Measurements from ENCODE around the gene DDX31.

DDX31 gene

DNA sequence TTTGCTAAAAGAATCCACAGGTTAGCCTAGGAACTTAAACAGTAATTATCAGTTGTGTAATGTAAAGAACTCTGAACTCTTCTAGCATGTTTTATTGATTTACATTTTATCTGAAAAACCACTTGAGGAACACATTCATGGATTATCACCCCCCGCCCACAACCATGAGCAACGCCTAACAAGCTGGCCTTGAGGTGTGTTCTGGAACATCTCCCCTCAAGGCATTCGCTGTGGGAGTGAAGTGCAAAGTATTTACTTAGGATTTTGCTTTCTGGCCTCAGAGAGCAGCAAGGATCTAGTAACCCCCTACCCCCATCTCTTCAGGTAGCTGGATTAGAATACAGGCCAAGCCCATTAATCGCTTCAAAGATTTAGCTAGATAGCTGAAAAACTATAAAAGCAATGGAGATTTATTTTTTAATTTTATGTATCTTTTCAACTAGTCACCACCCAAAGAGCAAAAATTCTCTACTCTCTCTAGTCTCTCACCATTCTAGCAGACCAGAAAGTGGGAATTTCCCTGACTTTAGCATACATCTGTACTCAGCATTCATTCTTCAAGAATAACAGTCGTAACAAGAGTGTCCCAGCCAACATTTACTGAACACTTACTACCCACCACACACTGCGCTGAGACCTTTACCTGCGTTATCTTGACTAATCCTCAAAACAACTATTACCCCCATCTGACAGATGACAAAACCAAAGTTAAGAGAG is 37.2 kb downstream of the DDX31 start:
- DNase-seq = no peak

DNA sequence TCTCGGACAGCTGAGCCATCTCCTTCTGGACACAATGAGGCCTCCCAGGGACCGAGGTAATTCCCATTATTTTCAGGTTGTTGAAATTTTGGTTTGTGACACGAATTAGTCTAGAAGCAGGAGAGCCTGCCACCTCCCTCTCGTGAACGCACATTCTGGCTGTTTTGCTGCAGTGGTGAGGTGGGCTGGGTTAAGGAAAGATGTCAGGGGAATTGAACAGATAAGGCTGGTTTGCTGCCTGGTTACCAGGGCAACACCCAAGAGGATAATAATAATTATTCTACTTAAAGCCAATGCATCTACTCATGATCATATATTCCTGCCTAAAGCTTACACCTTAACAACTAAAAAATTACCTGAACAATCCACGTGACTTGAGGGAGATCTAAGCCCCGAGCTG is 38.1 kb downstream of the DDX31 start:
- DNase-seq = no peak

DNA sequence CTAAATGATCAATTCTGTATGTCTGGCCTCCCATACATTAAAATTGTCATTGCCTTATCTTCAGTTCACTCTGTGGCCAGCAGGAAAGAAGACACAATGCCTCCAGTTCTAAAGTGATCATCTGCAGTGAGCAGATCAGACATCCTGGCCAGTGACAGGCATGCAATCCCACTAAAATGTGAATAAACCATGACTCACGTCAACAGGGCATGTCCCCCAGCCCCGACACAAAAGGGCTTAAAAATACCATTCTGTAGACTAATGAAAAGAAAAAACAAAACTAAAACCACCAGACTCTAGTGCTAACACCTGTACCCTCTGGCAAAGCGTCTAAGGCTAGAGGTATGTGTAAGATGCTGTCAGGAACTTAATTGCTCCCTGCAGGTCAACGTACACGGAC is 38.5 kb downstream of the DDX31 start:
- DNase-seq = no peak

DNA sequence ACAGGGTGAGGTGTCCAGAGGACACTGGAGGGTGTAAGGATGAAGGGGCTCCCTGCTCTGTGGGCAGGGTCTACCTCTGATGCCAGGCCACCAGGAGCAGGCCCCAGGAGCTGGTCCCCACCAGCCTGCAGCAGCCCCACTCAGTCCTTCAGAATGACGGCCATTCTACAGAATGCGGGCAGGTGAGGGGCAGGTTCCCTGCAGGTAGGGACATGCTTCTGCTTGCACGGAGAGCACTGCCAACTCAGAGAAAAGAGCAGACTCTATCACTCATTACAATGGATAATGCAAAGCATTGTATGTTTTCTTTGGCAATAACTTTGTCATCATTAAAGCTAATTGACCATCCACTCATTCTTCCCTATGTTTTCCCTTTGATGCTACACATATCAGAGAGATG is 39.0 kb downstream of the DDX31 start:
- DNase-seq = no peak

DNA sequence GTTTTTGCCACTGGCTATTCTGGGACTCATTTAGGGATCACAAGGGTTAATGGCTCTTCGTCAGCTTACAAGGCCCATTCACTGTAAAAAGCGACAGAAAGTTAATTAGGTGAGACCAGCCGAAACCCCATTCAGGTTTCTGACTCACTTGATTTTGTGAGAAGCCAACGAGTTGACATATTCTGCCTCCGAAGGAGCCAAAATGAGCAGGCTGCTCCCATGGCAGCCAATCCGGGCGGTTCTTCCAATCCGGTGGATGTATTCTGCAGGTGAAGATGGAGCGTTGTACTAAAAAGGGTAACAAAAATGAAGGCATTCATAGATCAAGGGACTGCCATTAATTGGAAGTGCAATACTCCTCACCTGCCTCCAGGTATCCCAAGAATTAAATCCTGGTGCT is 39.7 kb downstream of the DDX31 start:
- DNase-seq = no peak

DNA sequence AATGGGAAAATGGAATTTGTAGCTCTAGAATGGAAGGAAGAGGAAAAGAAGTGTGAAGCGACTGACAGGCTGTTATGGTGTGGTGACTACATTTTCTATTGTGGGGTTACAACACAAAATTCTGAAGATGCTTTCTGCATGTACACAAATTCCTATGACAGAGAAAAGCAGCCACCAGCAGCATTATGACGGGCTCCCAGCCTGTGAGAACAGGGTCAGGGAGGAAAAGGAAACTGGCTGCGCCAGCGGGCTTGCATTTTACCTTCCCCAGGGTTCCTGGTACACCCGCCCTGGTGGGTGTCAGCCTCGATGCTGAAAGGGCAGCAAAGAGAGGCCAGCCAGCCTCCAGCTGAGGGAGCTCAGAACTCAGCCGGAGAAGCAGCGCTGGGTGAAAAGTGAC is 41.0 kb downstream of the DDX31 start:
- no peak for DNase-seq

DNA sequence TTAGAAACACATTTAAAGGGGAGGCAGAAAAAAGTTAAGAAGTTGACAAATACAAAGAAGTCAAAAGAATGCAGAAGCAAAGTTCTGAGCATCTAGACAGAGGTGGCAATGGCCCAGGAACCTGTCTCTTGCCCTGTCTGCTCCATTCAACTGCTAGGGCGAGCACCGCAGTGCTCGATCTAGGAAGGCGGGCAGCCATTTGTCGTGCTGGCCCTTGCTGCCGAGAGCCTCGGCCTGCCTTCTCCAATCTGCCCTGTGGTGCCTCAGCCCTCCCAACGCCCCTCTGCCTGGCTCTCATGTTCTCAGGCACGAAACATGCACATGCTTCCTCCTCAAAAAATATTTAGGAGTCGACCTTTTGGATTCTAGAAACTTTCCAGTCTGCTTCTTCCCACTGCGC is 42.2 kb downstream of the DDX31 start:
- no peak for DNase-seq

DNA sequence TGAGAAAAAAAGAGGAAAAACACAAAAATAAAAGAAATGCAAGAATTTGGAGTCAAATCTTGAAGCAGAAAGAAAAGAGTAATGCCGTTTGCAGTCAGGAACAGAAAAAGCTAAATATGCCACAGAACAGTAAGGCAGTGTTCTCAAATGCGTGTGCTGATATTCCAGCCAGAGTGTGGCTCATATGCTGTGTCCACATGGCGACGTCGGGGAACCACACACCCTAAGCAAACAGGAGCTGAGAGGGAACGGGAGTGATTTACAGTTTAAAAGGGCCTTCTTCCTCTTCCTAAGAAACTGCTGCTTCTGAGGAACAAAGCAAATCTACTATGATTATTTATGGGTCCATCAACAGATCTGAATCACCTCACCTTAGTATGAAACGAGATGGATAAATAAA is 42.7 kb downstream of the DDX31 start:
- DNase-seq = no peak

DNA sequence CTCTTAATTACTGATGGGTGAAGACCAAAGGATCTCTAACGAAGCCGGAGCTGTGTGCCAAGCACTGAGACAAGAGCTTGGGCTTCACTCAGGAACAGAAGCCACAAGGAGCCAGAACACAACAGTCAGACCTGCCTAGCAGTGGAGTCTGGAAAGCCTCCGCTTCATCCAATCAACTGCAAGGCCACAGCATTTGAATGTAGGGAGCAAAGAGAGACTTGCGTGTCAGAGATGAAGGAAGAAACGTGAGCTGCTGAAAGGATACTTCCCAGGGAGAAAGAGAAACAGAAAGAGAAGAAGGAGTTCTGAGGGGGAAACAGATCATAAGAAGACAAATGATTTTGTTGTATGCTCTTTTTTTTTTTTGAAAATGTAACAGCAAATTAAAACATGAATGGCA is 43.5 kb downstream of the DDX31 start:
- no peak for DNase-seq

DNA sequence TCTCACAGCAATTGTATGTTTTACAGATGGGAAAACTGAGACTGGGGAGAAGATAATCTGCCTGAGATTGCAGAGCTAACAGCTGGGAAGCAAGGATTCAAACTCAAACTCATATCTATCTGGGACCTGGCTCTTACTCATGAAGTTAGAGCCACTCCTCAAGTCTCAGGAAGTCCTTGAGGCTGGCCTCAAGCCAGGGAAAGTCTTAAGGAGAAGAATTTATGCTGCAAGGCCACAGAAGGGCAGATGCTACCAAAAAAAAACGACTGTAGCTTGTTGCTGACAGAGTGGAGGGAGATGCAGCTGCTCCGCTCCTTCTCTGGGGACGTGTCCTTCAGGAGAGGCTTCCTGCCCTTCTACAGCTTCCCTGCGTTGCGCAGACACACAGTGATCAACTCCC is 47.6 kb downstream of the DDX31 start:
- no peak for DNase-seq

DNA sequence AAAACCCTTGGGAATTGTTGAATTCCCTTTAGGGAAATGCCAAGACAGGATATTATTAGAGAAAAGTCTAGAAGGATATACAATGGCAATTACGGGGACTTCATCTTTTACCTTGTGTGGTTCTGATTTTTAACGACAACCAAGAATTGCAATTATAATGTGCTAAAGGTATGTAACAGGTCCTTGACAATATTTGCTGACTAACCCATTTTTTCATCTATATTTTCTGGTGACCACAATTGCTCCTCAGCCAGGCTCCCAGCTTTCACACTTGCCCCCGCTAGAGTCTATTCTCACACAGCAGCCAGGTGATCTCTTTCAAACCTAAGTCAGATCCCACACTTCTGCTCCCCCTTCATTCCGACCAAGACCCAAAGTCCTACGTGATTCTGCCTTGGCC is 53.1 kb downstream of the DDX31 start:
- DNase-seq = no peak

DNA sequence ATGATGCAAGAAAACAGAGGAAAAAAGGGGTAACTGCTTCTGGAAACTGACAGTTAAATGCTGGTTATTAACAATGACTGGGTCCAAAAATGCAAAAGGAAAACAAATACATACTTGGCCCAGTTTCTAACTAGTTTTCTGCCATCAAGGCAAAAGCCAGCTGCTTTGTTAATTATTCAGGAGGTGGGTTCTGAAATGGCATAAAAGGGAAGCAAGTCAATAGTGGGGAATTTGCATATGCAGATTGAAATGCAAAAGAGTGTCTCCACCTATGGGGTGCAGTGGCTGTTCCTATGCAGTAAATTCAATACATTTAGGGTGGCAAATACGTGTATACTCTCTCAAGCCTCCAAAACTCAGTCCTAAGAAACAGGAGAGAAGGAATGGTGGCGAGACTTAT is 54.0 kb downstream of the DDX31 start:
- no peak for DNase-seq

DNA sequence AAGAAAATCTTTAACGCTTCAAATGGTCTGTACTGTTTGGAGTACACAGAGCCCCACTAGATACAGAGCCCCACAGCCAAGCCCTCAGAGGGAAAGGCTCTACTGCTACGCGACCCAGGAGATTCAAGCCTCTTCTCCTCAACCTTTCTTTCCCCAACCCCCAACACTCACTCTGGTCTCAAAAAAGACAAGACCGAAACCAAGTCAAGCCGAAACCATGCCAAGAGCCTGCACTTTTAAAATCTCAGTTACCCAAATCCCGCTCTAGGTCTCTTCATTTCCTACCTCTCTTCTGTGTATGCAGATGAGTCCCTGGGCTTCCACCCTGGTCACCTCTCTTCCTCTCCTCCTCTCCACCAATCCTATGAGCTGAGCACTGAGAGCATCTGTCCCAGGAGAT is 55.5 kb downstream of the DDX31 start:
- no peak for DNase-seq

DNA sequence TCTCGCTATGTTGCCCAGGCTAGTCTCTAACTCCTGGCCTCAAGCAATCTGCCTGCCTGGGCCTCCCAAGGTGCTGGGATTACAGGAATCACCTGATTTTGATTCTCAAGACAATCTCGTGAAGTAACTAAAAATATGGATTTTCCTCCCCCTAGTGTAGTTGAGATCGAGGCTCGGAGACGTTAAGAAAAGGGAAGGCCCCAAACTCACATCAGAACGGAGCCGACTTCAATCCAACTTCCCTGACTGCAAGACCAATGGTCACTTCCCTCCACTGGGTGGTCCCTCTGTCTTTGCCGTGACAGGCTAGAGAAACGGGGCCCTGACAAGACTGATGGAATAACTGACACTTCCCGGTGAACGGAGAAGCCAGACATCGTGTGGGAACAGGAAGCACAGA is 59.1 kb downstream of the DDX31 start:
- DNase-seq = no peak

DNA sequence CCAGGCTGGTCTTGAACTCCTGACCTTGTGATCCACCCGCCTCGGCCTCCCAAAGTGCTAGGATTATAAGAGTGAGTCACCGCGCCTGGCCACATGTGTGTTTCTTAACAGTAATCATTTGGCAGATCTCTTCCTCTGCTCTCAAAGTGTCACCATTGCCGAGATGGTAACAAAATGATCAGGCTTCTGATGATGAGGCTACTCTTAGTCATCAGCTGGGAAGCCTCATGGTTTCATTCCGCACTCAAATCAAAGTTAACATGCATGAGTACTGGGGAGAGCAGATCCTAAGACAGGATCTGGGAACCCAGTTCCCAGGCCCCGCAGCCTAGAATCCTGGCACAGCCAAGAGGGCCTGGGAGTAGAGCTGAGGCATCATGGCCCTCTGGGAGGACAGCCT is 60.0 kb downstream of the DDX31 start:
- DNase-seq = no peak

DNA sequence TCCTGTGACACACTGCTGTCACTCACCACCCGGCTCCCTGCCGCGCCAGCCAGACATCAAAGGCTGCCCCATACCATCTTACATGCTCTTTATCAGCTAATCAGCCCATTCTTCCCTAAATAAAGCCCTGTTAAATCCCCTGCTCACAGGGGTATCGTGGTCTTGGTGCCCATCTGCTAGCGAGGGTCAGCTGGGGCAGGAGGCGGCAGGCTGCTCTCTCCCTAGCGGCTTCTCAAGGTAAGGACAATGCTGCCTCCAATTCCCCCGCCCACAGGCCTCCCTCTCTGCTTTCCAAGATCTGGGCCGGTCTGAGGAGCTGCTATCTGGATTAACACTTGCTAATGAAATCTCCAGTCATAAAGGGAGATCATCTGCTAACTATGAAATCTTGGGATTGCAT is 60.6 kb downstream of the DDX31 start:
- no peak for DNase-seq

DNA sequence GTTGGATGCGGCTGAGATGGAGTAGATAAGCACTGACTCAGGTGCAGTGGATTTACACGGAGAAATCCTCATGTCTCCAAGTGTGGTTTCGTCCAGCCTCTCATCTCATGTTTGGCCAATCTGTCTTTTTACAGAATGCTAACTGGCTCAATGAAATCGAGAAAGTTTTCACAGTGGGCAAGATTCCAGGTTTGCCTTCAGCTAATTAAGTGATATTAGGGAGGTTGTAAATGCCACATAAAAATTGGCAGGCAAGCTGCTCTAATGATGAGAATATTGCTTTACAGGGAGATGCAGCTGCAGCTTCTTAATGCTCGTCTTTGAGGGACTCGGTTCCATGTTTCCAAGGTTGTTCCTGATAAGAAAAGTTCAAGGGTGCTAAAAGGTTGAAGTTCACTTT is 63.7 kb downstream of the DDX31 start:
- no peak for DNase-seq

DNA sequence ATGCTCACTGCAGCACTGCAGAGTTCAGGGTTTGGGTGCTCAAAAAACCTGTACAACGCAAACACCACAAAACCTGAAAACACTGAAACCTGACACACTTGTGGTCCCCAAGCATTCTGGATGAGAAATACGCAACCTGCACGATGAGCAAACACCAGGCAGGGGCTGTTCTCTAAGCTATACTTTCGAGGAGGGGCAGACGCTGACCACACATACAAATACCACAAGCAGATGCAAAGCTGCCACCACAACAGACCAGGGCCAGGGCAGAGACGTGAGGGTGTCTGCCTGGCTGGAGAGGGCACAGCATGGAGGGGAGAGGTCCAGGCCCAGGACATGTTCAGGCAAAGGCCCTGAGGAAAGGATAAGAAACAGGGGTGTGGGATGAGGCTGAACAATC is 64.4 kb downstream of the DDX31 start:
- no peak for DNase-seq

DNA sequence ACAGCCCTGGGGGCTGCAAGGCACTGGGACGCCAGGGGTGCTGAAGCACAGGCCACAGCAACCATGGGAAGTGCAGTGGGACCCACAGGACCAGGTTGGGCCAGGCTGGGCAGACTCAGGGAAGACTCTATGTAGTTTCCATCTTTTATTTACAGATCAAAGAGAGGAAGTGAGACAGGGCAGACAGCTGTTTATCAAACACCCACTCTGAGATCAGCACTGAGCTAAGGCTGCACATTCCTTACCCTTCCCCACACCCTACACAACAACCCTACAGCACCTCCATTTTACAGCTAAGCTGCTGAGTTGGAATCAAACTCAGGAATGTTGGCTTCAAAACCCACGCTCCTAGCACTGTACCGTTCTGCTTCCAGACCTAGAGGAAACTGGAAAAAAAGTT is 67.6 kb downstream of the DDX31 start:
- DNase-seq = no peak

DNA sequence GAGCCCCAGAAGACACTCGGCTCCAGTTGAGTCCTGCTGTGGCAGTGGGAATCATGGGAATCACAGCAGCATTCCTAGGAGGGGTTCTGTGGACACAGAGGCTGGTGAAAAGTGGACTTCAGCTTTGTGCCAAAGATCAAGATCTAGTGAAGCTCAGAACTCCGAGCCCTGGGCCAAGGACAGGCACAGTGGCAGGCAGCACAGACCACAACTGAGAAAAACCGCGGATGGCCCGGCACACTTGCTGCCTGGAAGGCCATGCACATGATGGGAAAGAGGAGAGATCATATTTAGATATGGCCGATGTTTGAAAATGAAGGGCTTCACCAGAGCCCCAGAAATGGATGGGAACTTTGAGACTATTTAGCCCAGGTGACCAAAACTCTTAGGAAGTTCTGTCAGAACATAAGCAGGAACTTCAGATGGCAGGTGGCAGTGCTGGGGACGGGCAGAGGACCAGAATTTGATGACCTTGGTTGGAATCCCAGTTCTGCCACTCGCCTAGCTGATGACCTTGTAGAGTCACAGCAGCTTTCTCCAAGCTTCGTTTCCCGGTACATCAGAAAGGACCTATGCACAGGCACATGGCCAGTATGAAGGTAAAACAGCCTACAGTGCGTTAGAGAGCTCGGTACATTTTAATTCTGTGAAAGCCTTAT is 69.3 kb downstream of the DDX31 start:
- no peak for DNase-seq

DNA sequence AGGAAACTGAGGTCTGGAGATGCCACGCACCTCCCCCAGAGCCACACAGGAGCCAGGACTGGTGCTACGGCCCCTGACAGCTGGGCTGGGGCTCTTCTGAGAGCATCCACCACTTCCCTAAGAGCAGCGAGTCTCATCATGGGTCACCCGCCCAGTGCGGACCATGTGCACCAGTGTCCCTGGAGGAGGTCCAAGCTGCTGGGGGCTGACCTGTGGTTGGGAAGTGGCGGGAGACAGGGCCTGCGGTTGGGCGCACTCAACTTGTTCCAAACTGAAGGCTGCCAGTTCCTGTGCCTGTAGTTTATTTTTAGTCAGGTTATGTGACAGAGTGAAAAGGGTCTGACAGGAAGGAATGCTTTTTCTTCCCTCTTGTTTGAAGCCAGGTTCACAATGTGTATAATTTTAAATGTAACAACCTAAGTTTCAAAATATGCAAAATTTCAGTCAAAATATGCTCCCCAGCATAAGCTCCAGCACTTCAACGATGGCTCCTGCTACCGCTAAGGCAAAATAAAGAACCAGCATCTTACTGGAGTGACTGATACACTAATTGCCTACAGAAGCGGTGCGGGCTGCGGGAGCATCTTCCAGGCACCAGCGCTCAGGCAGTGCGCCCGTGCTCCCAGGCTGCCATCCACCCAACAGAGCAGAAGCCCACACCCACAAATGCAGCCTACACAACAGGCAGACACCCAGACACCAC is 72.6 kb downstream of the DDX31 start:
- no peak for DNase-seq

DNA sequence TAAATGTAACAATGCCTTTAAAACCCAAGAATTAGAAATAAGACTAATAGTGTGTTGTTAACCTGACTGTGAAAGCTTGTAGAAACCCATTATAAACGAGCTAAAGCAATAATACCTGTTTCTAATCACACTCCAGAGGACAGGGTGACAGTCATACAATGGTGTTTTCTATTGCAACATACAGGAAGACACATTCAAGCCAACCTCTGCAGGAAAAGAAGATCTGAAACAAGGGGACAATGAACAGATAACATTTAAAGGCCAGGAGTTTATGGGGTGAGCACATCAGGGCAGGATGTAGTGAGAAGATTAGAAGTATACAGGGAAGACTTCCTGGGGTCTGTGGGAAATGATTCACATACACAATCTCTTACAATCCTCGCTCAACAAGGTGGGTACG is 73.6 kb downstream of the DDX31 start:
- no peak for DNase-seq

DNA sequence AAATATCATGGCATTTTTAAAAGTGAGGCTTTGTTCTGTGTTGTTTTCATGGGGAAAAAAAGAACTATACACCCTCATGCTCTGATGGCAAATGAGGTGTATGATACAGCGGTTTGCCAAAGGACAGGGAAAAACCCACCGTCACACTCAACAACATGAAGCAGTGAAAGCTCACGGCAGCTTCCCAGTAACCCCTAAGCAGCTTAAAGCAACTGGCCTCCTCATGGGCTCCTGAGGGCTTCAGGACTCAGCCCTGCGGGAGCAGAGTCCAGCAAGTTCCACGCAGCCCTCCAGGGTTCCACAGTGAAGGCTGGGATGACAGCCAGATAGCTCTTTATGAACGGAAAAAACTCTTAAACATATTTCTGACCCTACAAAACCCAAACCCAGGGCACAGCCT is 74.5 kb downstream of the DDX31 start:
- DNase-seq = no peak

DNA sequence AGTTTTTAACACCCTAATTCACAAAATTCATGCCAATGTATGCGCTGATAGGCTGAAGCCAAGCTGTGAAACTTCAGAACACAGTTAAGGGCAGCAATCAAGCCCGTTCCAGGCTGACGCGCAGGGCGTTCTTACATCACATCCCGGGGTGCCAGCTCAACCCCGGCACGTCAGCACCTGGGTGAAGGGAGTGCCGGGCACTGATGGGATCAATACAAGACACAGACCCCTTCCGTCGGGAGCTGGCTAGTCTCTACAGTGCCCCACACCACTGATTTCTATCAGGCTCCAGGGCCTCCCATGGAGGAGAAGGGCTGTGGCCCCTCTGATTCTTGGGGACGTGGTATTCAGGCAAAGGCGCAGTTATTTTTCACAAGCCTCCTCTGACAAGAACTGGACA is 75.4 kb downstream of the DDX31 start:
- DNase-seq = no peak

DNA sequence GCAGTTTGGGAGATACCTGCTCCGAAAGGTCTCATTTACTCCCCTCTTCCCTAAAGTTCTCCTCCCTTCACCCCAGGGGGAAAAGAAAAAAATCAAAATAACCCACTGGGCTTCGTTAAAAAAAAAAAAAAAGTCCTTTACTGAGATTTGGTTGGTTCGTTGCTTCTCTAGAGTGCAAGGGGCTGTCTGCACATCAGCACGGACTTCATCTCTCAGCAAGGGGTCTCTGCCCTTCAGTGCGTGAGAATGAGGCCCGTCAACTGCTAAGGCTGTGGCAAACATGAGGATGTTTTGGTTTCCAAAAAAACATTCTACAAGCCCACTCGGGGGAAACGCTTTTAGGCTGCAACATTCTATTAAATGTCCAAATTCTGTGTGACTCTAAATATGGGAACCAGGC is 77.3 kb downstream of the DDX31 start:
- DNase-seq = no peak
